RCC 7860 (cell line): ENCODE results near the gene GPR39.
"Not testable (repeated sequence)": the region's sequence is repeated elsewhere in the genome, so short reads cannot be mapped to it uniquely, and the experiment has no call there.

Source experiments
- DNase-seq: peaks from one replicate; pipeline ENCODE4 v3.0.0-alpha.2; 2015; ENCODE audit warnings: low spot score
- FAIRE-seq: peaks from 2 replicates; lab custom pipeline; 2012; peaks lifted over from hg19 to GRCh38; lab: Jason Lieb, UNC

Gene GPR39

GRCh38 chr2:132416723-132417395, at the start of gene GPR39:
GPR39 (plus strand) TSS chr2:132416805.
- DNase-seq (no peak), FAIRE-seq (no peak)

DNA sequence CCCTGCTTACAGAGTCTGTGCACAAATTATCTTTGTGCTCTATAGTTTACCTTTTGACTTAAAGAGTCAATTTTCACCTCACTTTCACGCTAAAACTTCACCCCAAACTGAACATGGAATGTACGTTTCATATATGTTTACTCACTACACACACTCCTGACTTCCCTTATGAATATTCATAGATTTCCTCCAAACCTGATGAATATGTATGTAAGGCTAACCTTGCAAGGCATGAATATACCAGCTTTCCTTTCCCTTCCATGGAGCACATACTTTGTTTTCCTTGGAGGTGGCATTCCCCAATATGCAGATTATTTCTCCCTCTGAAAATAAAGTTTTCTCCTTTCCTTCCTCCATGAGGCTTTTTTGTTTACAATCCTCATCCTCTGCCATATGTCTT, 48.4 kb upstream of the GPR39 start:
- no peak for DNase-seq
- no peak for FAIRE-seq

DNA sequence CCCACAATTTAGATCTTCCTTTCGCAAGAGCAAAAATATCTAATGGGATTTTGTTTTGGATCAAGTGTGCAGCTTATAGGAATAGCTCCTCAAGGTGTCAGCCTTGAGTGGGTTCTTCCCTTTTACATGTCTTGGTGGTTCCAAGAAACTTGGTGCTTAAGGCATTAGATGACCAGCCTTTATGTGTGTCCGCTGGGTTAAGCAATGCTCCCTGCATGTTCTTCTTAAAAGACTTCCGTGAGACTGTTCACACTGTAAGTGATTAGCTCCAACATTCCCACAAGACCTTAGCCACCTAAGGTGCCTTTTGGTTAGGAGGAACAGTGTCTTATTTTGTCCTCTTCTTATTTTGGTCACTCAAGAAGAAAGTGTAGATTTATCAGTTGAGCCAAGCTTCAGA, 44.3 kb upstream of the GPR39 start:
- FAIRE-seq (no peak), DNase-seq (no peak)

DNA sequence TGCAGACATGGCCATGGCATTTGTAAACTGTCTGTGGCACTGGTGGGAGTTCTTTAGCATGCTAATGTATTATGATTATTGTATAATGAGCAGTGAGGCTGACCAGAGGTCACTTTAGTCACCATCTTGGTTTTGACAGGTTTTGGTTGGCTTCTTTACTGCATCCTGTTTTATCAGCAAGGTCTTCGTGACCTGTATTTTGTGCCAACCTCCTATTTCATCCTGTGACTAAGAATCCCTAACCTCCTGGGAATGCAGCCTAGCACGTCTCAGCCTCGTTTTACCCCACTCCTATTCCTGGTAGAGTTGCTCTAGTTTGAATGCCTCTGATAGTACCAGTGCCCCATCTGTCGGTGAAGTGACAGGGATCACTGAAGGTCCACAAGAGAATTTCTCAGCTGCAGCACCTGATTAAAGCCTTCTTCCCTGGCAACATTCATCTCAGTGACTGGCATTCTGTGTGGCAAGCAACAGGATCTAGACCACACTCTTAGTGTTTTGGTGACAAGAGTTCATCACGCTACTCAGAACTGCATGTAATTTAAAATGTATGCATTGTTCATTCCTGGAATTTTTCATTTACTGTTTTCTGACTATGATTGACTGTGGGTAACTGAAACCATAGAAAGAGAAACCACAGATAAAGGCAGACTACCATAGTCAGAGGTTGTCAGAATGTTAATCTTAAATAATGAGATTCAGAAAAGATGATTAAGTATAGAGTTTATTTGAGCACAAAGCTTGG, 43.0 kb upstream of the GPR39 start:
- no peak for FAIRE-seq

DNA sequence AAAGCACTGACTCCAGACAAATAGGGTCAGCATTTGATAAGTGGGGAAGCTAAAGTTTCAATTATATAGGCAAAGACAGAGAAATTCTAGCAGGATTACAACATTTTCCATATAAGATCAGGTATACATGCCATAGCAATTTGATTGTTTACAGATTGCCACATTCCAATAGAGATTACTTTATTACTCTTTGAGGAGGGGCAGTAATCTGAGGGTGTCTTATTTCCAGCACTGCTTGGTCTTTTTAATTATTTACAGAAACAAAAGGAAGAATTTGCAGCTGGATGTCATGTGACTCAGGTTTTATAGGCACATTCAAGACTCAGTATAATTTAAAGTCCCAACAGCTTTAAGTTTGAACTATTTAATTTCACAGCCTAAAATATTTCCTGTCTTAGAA, 42.5 kb upstream of the GPR39 start:
- no peak for FAIRE-seq

More for the DNA sequence above, 43.0 kb upstream of the GPR39 start:
- DNase-seq: no peak

DNA sequence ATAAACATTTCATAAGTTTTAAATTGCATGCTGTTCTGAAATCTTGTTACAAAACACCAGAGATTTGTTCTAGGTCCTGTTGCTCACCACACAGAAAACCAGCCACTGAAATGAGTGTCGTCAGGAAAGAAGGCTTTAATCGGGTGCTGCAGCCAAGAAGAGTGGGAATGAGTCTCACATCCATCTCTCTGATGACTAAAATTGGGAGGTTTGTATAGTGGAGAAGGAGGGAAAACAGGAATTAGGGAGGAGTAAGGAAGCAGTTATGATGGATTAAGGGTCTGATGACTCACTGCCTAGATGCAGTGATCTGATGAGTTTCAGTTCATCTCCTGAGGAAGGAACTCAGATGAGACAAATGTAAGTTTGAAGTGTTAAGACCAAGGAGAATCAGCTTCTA, 42.1 kb upstream of the GPR39 start:
- DNase-seq: peak; percentile 25
- FAIRE-seq: no peak

More for the DNA sequence above, 42.5 kb upstream of the GPR39 start:
- no peak for DNase-seq

DNA sequence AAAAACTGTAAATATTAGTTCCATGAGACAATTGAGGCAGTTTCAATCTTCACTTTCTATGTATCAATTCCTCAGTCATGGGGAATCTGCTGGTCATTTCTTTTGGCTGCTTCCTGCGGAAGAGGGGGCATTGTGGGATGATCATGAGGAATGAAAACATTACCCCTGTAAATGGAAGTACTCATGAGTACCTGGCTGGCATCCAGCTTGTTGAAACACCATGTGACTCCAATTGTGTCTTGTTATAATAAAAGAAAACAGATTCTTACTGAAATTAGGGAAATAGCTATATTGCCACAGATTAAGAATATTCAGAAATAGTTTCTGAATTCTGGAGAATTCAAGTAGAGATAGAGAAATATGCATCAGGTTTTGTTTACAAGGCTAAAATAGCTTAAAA, 41.6 kb upstream of the GPR39 start:
- FAIRE-seq: no peak
- no peak for DNase-seq

GRCh38 chr2:132381376-132381775, 35.2 kb upstream of the GPR39 start:
- no peak for FAIRE-seq

DNA sequence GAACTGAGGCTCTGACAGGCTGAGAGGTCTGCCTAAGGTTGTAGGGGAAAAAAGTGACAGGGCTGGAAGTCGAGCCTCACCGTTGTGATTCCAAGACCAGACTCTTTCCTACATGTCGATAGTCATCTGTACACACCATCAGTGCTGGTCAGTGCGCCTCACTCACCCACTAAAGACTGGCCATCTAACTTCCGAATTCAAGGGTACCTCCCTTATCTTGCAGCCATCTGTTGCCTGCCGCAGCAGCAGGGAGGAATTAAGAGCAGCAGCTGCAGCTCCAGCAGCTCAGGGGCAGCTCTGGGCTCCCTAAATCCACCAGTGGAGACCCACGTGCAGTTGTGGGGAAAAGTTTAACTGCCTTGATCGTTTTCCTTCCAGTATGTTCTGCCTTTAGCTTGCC, 32.6 kb upstream of the GPR39 start:
- FAIRE-seq (no peak), DNase-seq (no peak)

More at GRCh38 chr2:132381376-132381775, 35.2 kb upstream of the GPR39 start:
- no peak for DNase-seq

- no peak for FAIRE-seq
- no peak for DNase-seq
These were observed 32.0 kb upstream of the GPR39 start for GRCh38 chr2:132384491-132385151.

DNA sequence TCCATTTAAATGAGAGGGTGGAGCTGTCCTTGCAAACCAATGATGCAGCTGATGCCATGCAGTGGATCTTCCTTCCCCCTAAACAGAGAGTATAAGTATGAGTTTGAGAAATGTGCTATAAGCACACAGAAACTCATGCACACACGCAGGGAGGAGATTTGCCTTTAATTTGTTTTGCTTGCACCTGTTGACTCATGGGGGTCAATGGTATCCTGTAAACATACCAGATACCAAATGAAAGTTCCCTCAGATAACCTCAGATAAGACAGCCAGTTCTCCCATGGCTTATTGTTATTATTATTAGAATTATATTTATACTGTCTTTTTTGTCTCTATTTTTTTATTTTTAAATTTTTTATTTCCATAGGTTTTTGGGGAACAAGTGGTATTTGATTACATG, 29.5 kb upstream of the GPR39 start:
- FAIRE-seq (no peak), DNase-seq (no peak)

DNA sequence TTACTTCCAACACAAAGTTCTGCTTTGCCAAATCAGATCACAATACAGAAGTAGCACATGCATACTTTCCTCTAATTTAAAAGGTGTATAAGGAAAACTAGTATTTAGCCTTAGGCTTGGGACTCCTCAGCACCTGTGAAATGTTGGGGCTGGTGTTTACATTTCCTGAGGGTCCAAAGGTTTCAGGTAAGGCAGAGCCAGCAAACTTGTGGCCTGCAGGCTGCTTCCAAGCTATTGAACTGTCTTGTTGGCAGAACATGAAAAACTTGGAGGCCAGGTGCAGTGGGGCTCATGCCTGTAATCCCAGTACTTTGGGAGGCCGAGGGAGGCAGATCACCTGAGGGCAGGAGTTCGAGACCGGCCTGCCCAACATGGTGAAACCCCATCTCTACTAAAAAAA, 26.5 kb upstream of the GPR39 start:
- no peak for DNase-seq
- FAIRE-seq: no peak

GRCh38 chr2:132391378-132391777, 25.2 kb upstream of the GPR39 start:
- FAIRE-seq: no peak
- no peak for DNase-seq

DNA sequence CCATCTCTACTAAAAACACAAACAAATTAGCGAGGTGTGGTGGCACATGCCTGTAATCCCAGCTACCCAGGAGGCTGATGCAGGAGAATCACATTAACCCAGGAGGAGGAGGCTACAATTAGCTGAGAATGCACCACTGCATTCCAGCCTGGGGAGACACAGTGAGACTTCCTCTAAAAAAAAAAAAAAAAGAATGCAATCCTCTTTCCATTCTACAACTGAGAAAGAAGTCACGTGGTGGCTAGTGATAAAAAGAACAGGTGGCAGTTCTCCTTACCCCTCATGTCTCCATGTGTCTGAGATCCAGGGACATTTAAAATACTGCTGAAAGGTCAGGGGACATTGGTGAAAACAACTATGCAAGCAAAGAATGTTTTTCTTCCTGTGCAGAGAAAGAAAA, 24.4 kb upstream of the GPR39 start:
- FAIRE-seq (no peak), DNase-seq (no peak)

- FAIRE-seq: no peak
These were observed 23.7 kb upstream of the GPR39 start for GRCh38 chr2:132392879-132393278.

GRCh38 chr2:132397042-132397441, 19.6 kb upstream of the GPR39 start:
- not testable (repeated sequence) for FAIRE-seq, DNase-seq

More at GRCh38 chr2:132392879-132393278, 23.7 kb upstream of the GPR39 start:
- DNase-seq: no peak

DNA sequence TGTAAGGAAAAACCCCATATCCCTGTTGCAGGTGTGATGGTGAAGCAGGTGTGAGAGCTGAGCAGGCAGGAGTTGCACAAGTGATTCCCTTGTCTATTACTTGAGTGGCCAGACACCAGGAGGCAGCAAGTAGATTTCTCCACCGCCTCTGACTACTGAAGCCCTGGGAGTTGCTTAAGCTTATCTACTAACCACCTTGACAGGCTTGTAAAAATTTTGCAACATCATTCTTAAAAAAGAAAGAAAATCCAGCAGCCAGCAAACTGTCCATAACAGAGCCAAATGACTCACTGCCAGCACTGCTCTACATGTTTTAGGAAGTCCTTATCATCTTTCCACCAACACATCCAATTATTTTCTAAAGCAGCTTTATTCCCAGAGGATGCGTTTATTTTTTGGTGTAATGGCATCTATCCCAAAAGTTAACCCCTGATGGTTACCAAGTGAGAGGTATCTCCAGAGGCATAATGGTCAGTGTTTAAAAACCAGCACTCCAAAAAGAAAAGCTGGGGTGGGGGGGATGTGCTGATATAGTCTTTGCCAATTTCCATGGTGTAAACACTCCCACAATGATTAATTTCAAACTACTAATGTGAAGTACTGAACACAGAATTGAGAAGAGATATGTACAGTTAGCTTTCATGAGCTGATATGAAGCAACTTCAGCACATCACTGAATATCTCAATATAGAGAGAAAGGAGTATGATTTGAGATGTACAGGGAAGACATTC, 16.3 kb upstream of the GPR39 start:
- FAIRE-seq (no peak), DNase-seq (no peak)

- FAIRE-seq: no peak
- no peak for DNase-seq
These were observed 15.7 kb upstream of the GPR39 start for GRCh38 chr2:132400901-132401240.

GRCh38 chr2:132401326-132401725, 15.3 kb upstream of the GPR39 start:
- FAIRE-seq (no peak), DNase-seq (no peak)

GRCh38 chr2:132403146-132403545, 13.5 kb upstream of the GPR39 start:
- DNase-seq (no peak), FAIRE-seq (no peak)

DNA sequence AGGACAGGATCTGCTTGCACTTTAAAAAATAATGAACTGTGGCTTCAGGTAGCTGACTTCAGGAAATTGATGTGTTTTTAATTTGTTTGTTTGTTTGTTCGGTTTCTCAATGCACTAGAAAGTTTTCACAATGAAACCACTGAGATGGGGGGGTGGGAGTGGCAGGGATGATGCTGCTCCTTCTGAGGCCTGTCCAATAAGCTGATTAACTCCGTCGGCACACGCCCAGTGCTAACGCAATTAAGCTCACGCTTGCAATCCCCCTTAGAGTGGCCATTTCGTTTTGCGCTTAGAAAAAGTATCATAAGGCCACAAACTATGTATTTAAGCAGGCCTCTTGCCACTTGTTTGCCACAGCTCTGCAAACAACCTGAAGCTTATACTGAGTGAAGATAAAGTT, 12.5 kb upstream of the GPR39 start:
- FAIRE-seq: no peak
- DNase-seq: no peak
